Measurements from ENCODE around the gene LDB3.

GRCh38 chr10:86782701-86783418, 114.5 kb downstream of the LDB3 start:
- TF ChIP-seq CTCF (IDR thresholded peaks at IDR 0.05; ENCODE audit: low read length) (no peak), EZH2phosphoT487 (IDR thresholded peaks at IDR 0.05; ENCODE audit: low read length) (no peak), EZH2 (optimal IDR thresholded peaks at IDR 0.05; ENCODE audit: low read depth, low read length) (no peak)
